Upper lobe of left lung (tissue), 4 donors: ENCODE results near the gene SPATA22.

ENCODE experiments used
- CTCF ChIP-seq, 6 experiments: fragments of 450-650 bp in 4 of 6; fragments of 200-600 bp in 2 of 6; sonication (generic) in 2 of 6; IDR thresholded peaks; one replicate each; pipeline ENCODE4 v1.5.1; 2016 to 2019; ENCODE audit warnings: antibody characterized with exemption in 6 of 6
- POLR2A ChIP-seq, 4 donors: fragments of 450-650 bp; IDR thresholded peaks; one replicate each; pipeline ENCODE4 v1.5.1; 2016 to 2017; ENCODE audit warnings: antibody characterized with exemption in 4 of 4, mild to moderate bottlenecking in 2 of 4

DNA sequence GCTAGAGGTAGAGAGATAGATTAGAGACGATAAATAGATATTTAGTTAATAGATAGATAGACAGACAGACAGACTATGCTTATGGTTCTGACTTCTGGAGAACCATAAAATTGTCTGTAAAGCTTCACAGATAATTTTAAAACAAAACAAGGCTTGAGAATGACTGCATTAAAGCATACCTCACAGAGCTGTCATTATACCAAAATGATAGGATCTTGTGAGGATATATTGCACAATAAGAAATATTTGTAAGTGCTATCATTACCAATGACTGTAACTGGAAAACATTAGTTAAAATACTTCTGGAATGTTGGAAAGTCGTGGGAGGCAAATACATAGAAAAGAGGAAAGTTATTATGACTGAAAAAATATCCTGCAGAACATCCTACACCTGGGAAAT is 69.8 kb downstream of the SPATA22 start:
- TF ChIP-seq CTCF (IDR thresholded peaks at IDR 0.05) (no peak), POLR2A (IDR thresholded peaks at IDR 0.05) (no peak)
